ENCODE measurements around the gene TYMP.

TYMP gene

GRCh38 chr22:50562523-50563412 is 33.0 kb upstream of the TYMP start, which contains the start of gene SYCE3:
SYCE3 (minus strand) TSS chr22:50562919; CDS start chr22:50556405, 6,514 bp downstream.
- peak; percentile 97 for DNase-seq (ENCODE audit: low spot score)

DNA sequence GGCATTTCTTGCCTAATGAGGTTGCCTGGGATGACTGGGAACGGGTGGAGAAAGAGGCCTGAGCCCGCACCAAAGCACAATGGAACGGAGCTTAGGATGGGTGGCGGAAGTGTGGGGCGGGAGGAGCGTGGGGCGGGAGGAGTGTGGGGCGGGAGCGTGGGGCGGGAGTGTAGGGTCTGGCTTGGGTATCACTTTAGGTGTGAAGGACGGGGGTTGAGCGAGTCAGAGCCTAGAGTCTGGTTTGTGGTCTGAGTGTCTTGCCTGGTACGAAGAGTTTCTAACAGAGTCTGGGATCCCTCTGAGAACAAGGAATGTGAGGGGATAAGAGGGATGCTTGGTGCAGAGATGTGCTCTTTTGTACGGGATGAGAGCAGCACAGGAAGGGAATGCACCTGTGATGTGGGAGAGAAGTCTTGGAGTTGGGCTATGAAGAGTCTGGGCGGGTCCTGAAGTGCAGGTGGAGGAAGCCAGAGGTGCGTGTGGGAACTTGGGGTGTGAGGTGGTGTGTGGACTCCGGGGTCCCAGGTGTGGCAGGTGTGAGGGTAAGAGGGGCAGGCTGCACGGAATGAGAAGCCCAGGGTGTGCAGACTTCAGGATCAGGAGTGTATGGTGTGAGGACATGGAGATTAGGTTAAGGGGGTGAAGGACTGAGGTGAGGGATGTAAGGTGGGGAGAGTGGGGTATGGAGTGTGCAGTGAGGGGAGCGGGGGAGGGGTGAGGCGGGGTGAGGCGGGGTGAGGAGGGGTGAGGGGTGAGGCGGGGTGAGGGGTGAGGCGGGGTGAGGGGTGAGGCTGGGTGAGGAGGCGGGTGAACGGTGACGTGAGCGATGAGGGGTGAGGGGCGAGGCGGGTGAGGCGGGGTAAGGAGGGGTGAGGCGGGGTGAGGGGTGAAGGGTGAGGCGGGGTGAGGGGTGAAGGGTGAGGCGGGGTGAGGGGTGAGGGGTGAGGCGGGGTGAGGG is 31.9 kb upstream of the TYMP start:
- DNase-seq (ENCODE audit: low spot score): no peak

DNA sequence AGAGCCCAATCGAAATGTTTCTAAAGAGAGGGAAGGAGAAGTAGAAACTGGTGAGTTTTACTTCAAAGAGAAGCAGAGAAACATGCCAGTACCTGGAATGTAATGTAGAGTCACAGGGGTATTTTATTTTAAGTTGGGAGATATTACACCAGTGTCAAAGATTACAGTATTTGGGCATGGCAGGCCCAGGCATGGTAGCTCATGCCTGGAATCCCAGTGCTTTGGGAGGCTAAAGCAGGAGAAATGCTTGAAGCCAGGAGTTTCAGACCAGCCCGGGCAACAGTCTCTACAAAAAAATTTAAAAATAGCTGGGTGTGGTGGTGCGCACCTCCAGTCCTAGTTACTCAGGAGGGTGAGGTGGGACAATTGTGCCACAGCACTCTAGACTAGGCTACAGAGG is 30.2 kb upstream of the TYMP start:
- DNase-seq (ENCODE audit: low spot score): no peak

DNA sequence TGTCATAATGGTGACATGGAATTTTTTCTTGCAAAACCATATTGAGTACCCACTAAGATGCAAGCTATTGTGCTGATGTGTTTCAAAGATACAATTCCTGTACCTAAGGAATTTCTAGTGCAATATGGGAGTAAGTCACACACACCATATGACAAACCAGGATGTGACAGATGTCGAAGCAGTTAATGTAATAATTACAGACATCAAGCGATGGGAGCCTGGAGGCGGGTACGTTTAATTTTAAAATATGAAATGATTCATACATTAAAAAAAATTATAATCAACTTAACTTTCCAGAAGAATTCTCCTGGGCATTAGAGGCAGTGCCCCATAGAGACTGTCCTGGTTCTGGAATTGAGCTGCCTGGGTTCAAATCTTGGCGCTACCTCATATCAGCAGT is 26.9 kb upstream of the TYMP start:
- no peak for DNase-seq (ENCODE audit: low spot score)

DNA sequence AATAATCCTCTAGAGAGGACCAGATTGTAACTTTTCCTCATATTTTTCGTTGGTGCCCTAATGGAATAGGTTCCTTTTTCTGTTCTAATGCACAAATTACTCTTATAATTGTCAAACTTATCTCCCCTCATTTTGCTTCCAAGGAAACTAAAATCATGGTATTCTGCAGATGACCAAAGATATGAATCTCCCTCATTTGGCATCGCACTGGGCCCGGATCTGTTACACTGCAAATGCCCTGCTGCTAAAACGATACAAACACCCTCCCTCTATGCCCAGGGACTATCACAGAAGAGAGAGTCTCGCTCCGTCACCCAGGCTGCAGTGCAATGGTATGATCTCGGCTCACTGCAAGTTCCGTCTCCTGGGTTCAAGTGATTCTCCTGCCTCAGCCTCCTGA is 23.5 kb upstream of the TYMP start:
- no peak for DNase-seq (ENCODE audit: low spot score)

- no peak for DNase-seq (ENCODE audit: low spot score)
Observed at GRCh38 chr22:50551160-50551752, 21.4 kb upstream of the TYMP start.

GRCh38 chr22:50550395-50550794 is 20.6 kb upstream of the TYMP start:
- no peak for DNase-seq (ENCODE audit: low spot score)

GRCh38 chr22:50548921-50549790 is 19.3 kb upstream of the TYMP start:
- no peak for DNase-seq (ENCODE audit: low spot score)

- DNase-seq (ENCODE audit: low spot score): peak; percentile 58
Observed at GRCh38 chr22:50548040-50548920, 18.5 kb upstream of the TYMP start.

DNA sequence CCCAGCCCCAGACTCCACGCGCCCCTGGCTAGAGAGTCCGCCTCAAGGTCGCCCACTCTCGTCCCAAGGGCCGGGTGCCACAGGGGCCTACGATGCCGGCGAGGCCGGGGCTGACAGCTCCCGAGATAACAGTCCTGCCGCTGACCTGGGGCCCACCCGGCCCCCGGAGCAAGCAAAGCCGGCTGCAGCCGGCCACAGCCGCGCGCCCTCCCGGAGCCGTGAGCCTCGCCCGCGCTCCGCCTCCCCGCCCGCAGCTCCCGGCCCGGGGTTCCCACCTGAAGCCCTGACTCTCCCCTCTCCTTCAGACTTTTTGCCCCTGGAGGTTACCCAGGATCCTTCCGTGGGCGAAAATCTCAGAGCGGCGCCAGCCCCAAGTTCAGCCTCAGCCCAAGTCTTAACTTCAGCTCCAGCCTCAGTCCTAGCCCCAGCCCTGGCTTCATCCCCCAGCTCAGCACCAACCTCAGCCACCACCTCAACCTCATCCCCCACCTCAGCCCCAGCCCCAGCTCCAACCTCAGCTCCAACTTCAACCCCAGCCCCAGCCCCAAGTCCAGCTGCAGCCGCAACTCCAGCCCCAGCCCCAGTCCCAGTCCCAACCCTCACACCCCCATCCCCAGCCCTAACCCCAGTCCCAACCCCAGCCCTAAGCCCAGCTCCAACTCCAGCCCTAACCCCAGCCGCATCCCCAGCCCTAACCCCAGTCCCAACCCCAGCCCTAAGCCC is 17.6 kb upstream of the TYMP start:
- no peak for DNase-seq (ENCODE audit: low spot score)

DNA sequence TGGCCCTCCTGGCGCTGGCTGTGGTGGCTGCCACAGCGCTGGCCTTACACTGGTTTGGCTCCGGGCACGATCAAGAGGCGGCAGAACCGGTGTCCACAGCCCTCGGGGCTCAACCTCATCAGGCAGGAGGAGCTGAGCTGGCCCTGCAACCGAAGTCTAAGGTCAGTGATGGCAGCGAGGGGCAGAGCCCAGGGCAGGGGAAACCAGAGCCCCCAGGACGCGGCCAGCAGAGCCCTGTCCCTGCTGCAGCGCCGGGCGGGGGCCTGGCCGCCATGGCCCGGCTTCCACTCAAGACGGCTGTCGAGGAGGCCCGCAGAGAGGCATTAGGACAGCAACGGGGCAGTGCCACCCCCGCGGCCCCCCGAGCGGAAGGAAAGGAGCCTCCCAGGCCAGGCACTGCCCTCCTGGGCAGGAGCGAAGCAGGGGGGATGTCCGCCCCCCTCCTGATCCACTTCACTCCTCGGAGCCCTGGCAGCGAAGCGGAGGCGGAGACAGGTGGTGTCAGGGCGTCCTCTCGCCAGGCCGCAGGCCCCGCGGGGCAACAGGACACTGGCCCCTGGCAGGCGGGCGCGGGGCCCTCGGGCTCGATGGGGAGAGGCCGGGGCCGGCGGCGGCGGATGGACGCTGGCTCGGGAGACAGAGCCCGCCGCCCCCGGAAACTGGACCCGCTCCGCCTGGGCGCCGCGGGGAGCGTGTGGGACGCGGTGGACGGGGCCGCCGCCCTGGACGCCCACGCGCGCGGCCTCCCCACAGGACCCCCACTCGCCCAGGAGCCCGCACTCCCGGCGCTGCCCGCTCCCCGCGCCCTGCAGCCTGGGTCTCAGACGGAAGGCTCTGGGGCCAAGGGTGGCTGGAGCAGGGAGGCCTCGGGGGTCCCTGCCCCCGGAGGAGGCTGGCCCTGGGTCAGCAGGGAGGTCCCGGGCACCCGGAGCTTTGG is 16.8 kb upstream of the TYMP start:
- DNase-seq (ENCODE audit: low spot score): no peak

- peak; percentile 44 for DNase-seq (ENCODE audit: low spot score)
Observed at GRCh38 chr22:50545522-50546325, 15.9 kb upstream of the TYMP start, which contains the start of gene KLHDC7B. KLHDC7B (plus strand) TSS chr22:50545899; CDS start chr22:50546244, 345 bp downstream.

DNA sequence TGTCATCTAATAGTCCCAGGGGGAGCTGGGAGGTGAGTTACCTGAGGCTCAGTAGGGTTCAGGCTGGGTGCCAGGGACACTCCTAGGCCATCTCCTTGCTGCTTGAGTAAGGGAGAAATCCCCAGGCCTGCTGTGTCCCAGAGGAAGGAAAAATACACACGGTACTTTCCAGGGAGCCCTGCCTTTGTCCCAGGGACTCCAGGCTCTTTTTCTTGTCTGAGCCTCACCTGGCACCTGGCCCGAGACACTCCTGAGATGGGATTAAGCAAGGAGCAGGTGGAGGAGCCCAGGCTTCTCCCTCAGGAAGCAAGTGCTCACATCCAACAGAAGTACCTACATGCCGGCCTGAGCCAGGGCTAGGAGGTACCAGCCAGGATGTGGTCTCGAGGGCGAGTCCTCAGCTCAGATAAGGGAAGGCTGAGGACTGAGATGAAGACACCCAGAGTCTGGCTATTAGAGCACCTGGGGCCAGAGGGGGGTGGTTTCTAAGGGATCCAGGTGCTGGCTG is 15.0 kb upstream of the TYMP start:
- no peak for DNase-seq (ENCODE audit: low spot score)

- DNase-seq (ENCODE audit: low spot score): peak; percentile 86
Observed at GRCh38 chr22:50544078-50544745, 14.4 kb upstream of the TYMP start.

- no peak for DNase-seq (ENCODE audit: low spot score)
Observed at GRCh38 chr22:50542416-50542927, 12.7 kb upstream of the TYMP start.

GRCh38 chr22:50541667-50542026 is 11.8 kb upstream of the TYMP start:
- peak; percentile 64 for DNase-seq (ENCODE audit: low spot score)

DNA sequence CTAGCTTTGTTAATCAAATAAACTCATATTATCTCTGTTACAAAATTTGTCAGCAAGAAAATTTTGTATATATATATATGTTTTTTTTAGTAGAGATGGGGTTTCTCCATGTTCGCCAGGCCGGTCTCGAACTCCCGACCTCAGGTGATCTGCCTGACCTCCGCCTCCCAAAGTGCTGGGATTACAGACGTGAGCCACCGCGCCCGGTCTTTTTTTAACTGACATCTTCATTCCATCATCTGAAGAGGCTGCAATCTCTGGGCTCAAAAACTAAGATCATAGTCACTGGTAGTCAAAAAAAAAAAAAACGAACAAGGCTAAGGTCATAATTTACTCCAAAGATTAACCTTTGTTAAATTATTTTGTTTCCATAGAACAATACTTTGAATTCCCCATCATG is 10.6 kb upstream of the TYMP start:
- no peak for DNase-seq (ENCODE audit: low spot score)

Data from CD4-positive, alpha-beta T cell treated with Interleukin-2 at 100 ng/mL for 4 hours (primary cell).